NT2/D1 (cell line): ENCODE measurements around the gene DNAH17.

ENCODE experiments used
- DNase-seq: peaks from one replicate; pipeline ENCODE4 v3.0.0-alpha.2; 2011; ENCODE audit warnings: low read depth, low spot score
- H3K27me3 ChIP-seq: 2 replicates; pipeline ENCODE4 v1.6.0; 2011; ENCODE audit warnings: mild to moderate bottlenecking; ENCODE audit not compliant: insufficient read length, insufficient read depth
- H3K36me3 ChIP-seq: 2 replicates; pipeline ENCODE4 v1.6.1; 2011; ENCODE audit warnings: mild to moderate bottlenecking, low read length, mixed read lengths; ENCODE audit not compliant: insufficient read depth, insufficient read length
- H3K4me1 ChIP-seq: 2 replicates; pipeline ENCODE4 v1.5.1; 2011; ENCODE audit not compliant: insufficient read depth, insufficient read length
- H3K4me3 ChIP-seq: 2 replicates; pipeline ENCODE4 v1.5.1; 2011; ENCODE audit warnings: low read depth; ENCODE audit not compliant: insufficient read length
- H3K9ac ChIP-seq: 2 replicates; pipeline ENCODE4 v1.6.0; 2011; ENCODE audit warnings: low read depth; ENCODE audit not compliant: insufficient read length
- H3K9me3 ChIP-seq: 2 replicates; pipeline ENCODE4 v1.5.1; 2011; ENCODE audit warnings: mild to moderate bottlenecking, low read length; ENCODE audit not compliant: insufficient read depth
- SUZ12 ChIP-seq: IDR thresholded peaks from 2 replicates; pipeline ENCODE4 v1.6.1; 2011; ENCODE audit not compliant: insufficient read length, insufficient read depth; ENCODE audit errors: extremely low read depth
- YY1 ChIP-seq: IDR thresholded peaks from 2 replicates; pipeline ENCODE4 v1.6.1; 2011; ENCODE audit not compliant: insufficient read length, insufficient read depth
- ZNF274 ChIP-seq: IDR thresholded peaks from 2 replicates; pipeline ENCODE4 v1.6.1; 2011; ENCODE audit warnings: mild to moderate bottlenecking, low read depth, low read length

The DNAH17 gene

GRCh38 chr17:78417531-78417909 lies 159.7 kb downstream of the DNAH17 start:
- no peak overlapping the region for H3K4me3 ChIP-seq
- H3K9ac ChIP-seq, result no peak overlapping the region
- TF ChIP-seq ZNF274 (no peak), YY1 (no peak), SUZ12 (no peak)
- H3K4me1 ChIP-seq, result peaks cover 12% of the 10 kb centered on the region
- no peak for DNase-seq
- no peaks in the 10 kb centered on the region for H3K27me3 ChIP-seq
- no peaks in the 10 kb centered on the region for H3K9me3 ChIP-seq
- peaks cover 93% of the 10 kb centered on the region for H3K36me3 ChIP-seq

- H3K9ac ChIP-seq, result no peak overlapping the region
Observed at GRCh38 chr17:78416791-78417530, 160.2 kb downstream of the DNAH17 start.

GRCh38 chr17:78415821-78416711 lies 161.1 kb downstream of the DNAH17 start:
- Histone ChIP-seq H3K36me3 (peaks cover 95% of the 10 kb centered on the region), H3K9ac (no peak overlapping the region)

More at GRCh38 chr17:78416791-78417530, 160.2 kb downstream of the DNAH17 start:
- Histone ChIP-seq H3K27me3 (no peaks in the 10 kb centered on the region), H3K9me3 (no peaks in the 10 kb centered on the region), H3K36me3 (peaks cover 93% of the 10 kb centered on the region), H3K4me3 (no peak overlapping the region), H3K4me1 (peaks cover 12% of the 10 kb centered on the region)
- TF ChIP-seq ZNF274 (no peak), SUZ12 (no peak), YY1 (no peak)
- no peak for DNase-seq

GRCh38 chr17:78414178-78415162 lies 162.7 kb downstream of the DNAH17 start:
- no peaks in the 10 kb centered on the region for H3K9me3 ChIP-seq
- no peak for DNase-seq
- H3K36me3 ChIP-seq, result peaks cover 88% of the 10 kb centered on the region
- H3K4me1 ChIP-seq, result peaks cover 6% of the 10 kb centered on the region
- no peaks in the 10 kb centered on the region for H3K27me3 ChIP-seq
- H3K4me3 ChIP-seq, result no peak overlapping the region
- no peak for TF ChIP-seq ZNF274
- H3K9ac ChIP-seq, result peak overlapping the region; percentile 27

More at GRCh38 chr17:78415821-78416711, 161.1 kb downstream of the DNAH17 start:
- Histone ChIP-seq H3K27me3 (no peaks in the 10 kb centered on the region), H3K4me3 (no peak overlapping the region), H3K9me3 (no peaks in the 10 kb centered on the region), H3K4me1 (peaks cover 12% of the 10 kb centered on the region)
- no peak for DNase-seq
- no peak for TF ChIP-seq ZNF274
- no peak for TF ChIP-seq YY1
- TF ChIP-seq SUZ12, result no peak

GRCh38 chr17:78412403-78412802 lies 164.8 kb downstream of the DNAH17 start:
- H3K9ac ChIP-seq, result no peak overlapping the region
- DNase-seq, result no peak
- H3K27me3 ChIP-seq, result no peaks in the 10 kb centered on the region
- H3K36me3 ChIP-seq, result peaks cover 91% of the 10 kb centered on the region
- H3K9me3 ChIP-seq, result no peaks in the 10 kb centered on the region
- H3K4me3 ChIP-seq, result no peak overlapping the region
- TF ChIP-seq YY1 (no peak), SUZ12 (no peak), ZNF274 (no peak)
- peaks cover 6% of the 10 kb centered on the region for H3K4me1 ChIP-seq

- Histone ChIP-seq H3K9ac (no peak overlapping the region), H3K4me1 (peaks cover 6% of the 10 kb centered on the region), H3K9me3 (no peaks in the 10 kb centered on the region), H3K4me3 (no peak overlapping the region), H3K36me3 (peaks cover 92% of the 10 kb centered on the region), H3K27me3 (no peaks in the 10 kb centered on the region)
- DNase-seq, result no peak
- TF ChIP-seq YY1, result no peak
- TF ChIP-seq ZNF274, result no peak
- no peak for TF ChIP-seq SUZ12
Observed at GRCh38 chr17:78411241-78411857, 165.8 kb downstream of the DNAH17 start.
